Dermis blood vessel endothelial cell (primary cell): ENCODE measurements around the gene CIB4. TPM values are rescaled to one million over a fixed set of nuclear protein-coding genes. Genes with fewer than 3 reads are reported as not detected.

Experiments used
- DNase-seq: peaks from one replicate; pipeline ENCODE4 v3.0.0; 2010
- total RNA-seq: library from RNA; depleted of rRNA; stranded (reverse); fragments of >200 nt; gene quantifications from 2 replicates; pipeline ENCODE4 v1.2.3, GENCODE V29; 2014

Gene CIB4
- total RNA-seq, 1 donor from 2014 or later: not detected

GRCh38 chr2:26581266-26581990 is 59.7 kb downstream of the CIB4 start:
- no peak for DNase-seq

GRCh38 chr2:26580751-26581150 is 60.4 kb downstream of the CIB4 start:
- no peak for DNase-seq

GRCh38 chr2:26580151-26580550 is 61.0 kb downstream of the CIB4 start:
- no peak for DNase-seq

- DNase-seq: no peak
These were observed 61.5 kb downstream of the CIB4 start for GRCh38 chr2:26579723-26580040.

GRCh38 chr2:26579025-26579722 is 62.0 kb downstream of the CIB4 start:
- no peak for DNase-seq

- DNase-seq: no peak
These were observed 62.6 kb downstream of the CIB4 start for GRCh38 chr2:26578581-26578980.

GRCh38 chr2:26578113-26578458 is 63.1 kb downstream of the CIB4 start:
- DNase-seq: no peak

- DNase-seq: peak; percentile 74
These were observed 63.6 kb downstream of the CIB4 start for GRCh38 chr2:26577442-26578112.

GRCh38 chr2:26576565-26577441 is 64.4 kb downstream of the CIB4 start:
- no peak for DNase-seq

- no peak for DNase-seq
These were observed 65.2 kb downstream of the CIB4 start for GRCh38 chr2:26575836-26576564.

- no peak for DNase-seq
These were observed 66.1 kb downstream of the CIB4 start for GRCh38 chr2:26574900-26575560.

- no peak for DNase-seq
These were observed 66.9 kb downstream of the CIB4 start for GRCh38 chr2:26574066-26574899.

- no peak for DNase-seq
These were observed 67.8 kb downstream of the CIB4 start for GRCh38 chr2:26573241-26573925.

- DNase-seq: no peak
These were observed 68.6 kb downstream of the CIB4 start for GRCh38 chr2:26572591-26572990.

GRCh38 chr2:26571316-26571715 is 69.8 kb downstream of the CIB4 start:
- no peak for DNase-seq

GRCh38 chr2:26570083-26570430 is 71.1 kb downstream of the CIB4 start:
- DNase-seq: no peak

- no peak for DNase-seq
These were observed 71.7 kb downstream of the CIB4 start for GRCh38 chr2:26569216-26570082.

GRCh38 chr2:26568076-26568890 is 72.9 kb downstream of the CIB4 start:
- no peak for DNase-seq
